CD8-positive, alpha-beta memory T cell (primary cell): ENCODE measurements around the gene LYG2. TPM values are rescaled to one million over a fixed set of nuclear protein-coding genes. Genes with fewer than 3 reads are reported as not detected.
"Not testable (repeated sequence)": the region's sequence is repeated elsewhere in the genome, so short reads cannot be mapped to it uniquely, and the experiment has no call there.

Experiments used
- CTCF ChIA-PET: fragments of 350-600 bp; sonication (Branson Sonifier 250); formaldehyde crosslinking; loops from one replicate; lab custom pipeline; 2021; ENCODE audit warnings: antibody characterized with exemption; lab: Charles Lee
- POLR2A ChIA-PET: fragments of 350-600 bp; sonication (Branson Sonifier 250); formaldehyde crosslinking; loops from one replicate; lab custom pipeline; 2021; ENCODE audit warnings: antibody characterized with exemption; lab: Charles Lee
- DNase-seq, 5 donors: peaks; one replicate each; pipeline versions ENCODE4 v3.0.0 to v3.0.0-alpha.2; 2020 to 2022; ENCODE audit warnings: mixed read lengths in 1 of 5
- H3K27ac ChIP-seq: one replicate; pipeline ENCODE4 v1.7.0; 2013; ENCODE audit warnings: low read depth, mild to moderate bottlenecking, low read length, moderate library complexity
- H3K27me3 ChIP-seq: 2 replicates; pipeline ENCODE4 v1.7.0; 2013; ENCODE audit warnings: low read length, mild to moderate bottlenecking; ENCODE audit not compliant: insufficient read depth, poor library complexity, severe bottlenecking
- H3K36me3 ChIP-seq: 2 replicates; pipeline ENCODE4 v1.7.0; 2013; ENCODE audit warnings: mild to moderate bottlenecking, low read length, moderate library complexity; ENCODE audit not compliant: insufficient read depth
- H3K4me1 ChIP-seq: 2 replicates; pipeline ENCODE4 v1.7.0; 2013; ENCODE audit warnings: mild to moderate bottlenecking, low read length, moderate library complexity; ENCODE audit not compliant: insufficient read depth
- H3K4me3 ChIP-seq: 2 replicates; pipeline ENCODE4 v1.7.0; 2013; ENCODE audit warnings: mild to moderate bottlenecking, low read length
- H3K9me3 ChIP-seq: 2 replicates; pipeline ENCODE4 v1.7.0; 2013; ENCODE audit warnings: mild to moderate bottlenecking, low read length
- H3K27ac Mint-ChIP-seq, 8 donors: one replicate each; pipeline ENCODE4 v1.8.0; 2020 to 2021; ENCODE audit warnings: mixed read lengths in 8 of 8, mild to moderate bottlenecking in 6 of 8, inconsistent platforms in 3 of 8, moderate library complexity in 3 of 8
- H3K27me3 Mint-ChIP-seq, 2 donors: one replicate each; pipeline ENCODE4 v1.8.0; 2020 to 2021; ENCODE audit warnings: mixed read lengths in 2 of 2, mild to moderate bottlenecking in 1 of 2, moderate library complexity in 1 of 2
- H3K36me3 Mint-ChIP-seq, 3 donors: one replicate each; pipeline ENCODE4 v1.8.0; 2020 to 2021; ENCODE audit warnings: mixed read lengths in 3 of 3, inconsistent platforms in 1 of 3, mild to moderate bottlenecking in 1 of 3
- H3K4me1 Mint-ChIP-seq, 3 donors: one replicate each; pipeline ENCODE4 v1.8.0; 2020 to 2021; ENCODE audit warnings: mixed read lengths in 3 of 3, inconsistent platforms in 1 of 3, mild to moderate bottlenecking in 1 of 3
- H3K4me3 Mint-ChIP-seq, 7 donors: one replicate each; pipeline ENCODE4 v1.8.0; 2020 to 2021; ENCODE audit warnings: mixed read lengths in 7 of 7, mild to moderate bottlenecking in 6 of 7, moderate library complexity in 4 of 7, inconsistent platforms in 2 of 7
- H3K9me3 Mint-ChIP-seq, 5 donors: one replicate each; pipeline ENCODE4 v1.8.0; 2020 to 2022; ENCODE audit warnings: mixed read lengths in 5 of 5, mild to moderate bottlenecking in 3 of 5, moderate library complexity in 2 of 5, inconsistent platforms in 1 of 5
- polyA plus RNA-seq: library from polyadenylated mRNA; unstranded; fragments of 300-500 nt; fragmentation: Illumina TruSeq; gene quantifications from one replicate; pipeline ENCODE4 v1.2.3, GENCODE V29; 2021
- total RNA-seq, 2 experiments: library from RNA; stranded (reverse); gene quantifications; one replicate each; pipeline ENCODE4 v1.2.3, GENCODE V29; 2021

Gene LYG2
- total RNA-seq (not detected), polyA plus RNA-seq (not detected)

- POLR2A ChIA-PET, result no interaction called here
Measured at GRCh38 chr2:99255491-99256318, at the start of gene LYG2. Gene LYG2 (minus strand): TSS chr2:99255666. CDS start chr2:99254260, 1,406 bp downstream.

GRCh38 chr2:99301097-99301496 lies 45.6 kb upstream of the LYG2 start, which contains the start of gene LYG1:
Gene LYG1 (minus strand): TSS chr2:99301197. CDS start chr2:99295670, 5,527 bp downstream.
- H3K9me3 ChIP-seq, H3K9me3 Mint-ChIP-seq, POLR2A ChIA-PET, H3K4me1 ChIP-seq, H3K4me3 Mint-ChIP-seq, H3K4me1 Mint-ChIP-seq, DNase-seq, H3K27ac ChIP-seq, H3K27me3 Mint-ChIP-seq, H3K4me3 ChIP-seq, CTCF ChIA-PET, H3K36me3 ChIP-seq, H3K27me3 ChIP-seq: not testable (repeated sequence)
- H3K27ac Mint-ChIP-seq, result peak within 1 kb of the TSS in 1 of 8 donors; percentile 9
- H3K36me3 Mint-ChIP-seq, result peaks cover 10 to 35% (median 22%) of the 10 kb centered on the region in 3 donors

More at GRCh38 chr2:99255491-99256318, at the start of gene LYG2:
- H3K27me3 Mint-ChIP-seq, result no peaks in the 10 kb centered on the region
- Histone ChIP-seq H3K4me3 (no peak within 1 kb of the TSS), H3K9me3 (no peaks in the 10 kb centered on the region), H3K27me3 (no peaks in the 10 kb centered on the region), H3K36me3 (no peaks in the 10 kb centered on the region), H3K4me1 (no peaks in the 10 kb centered on the region), H3K27ac (no peak within 1 kb of the TSS)
- H3K4me3 Mint-ChIP-seq, result no peak within 1 kb of the TSS
- H3K4me1 Mint-ChIP-seq, result no peaks in the 10 kb centered on the region
- DNase-seq, result no peak
- H3K27ac Mint-ChIP-seq, result no peak within 1 kb of the TSS
- no peaks in the 10 kb centered on the region for H3K9me3 Mint-ChIP-seq
- CTCF ChIA-PET, result no interaction called here
- H3K36me3 Mint-ChIP-seq, result peaks cover 0 to 2% (median 0%) of the 10 kb centered on the region in 3 donors

- CTCF ChIA-PET, result no interaction called here
- Histone ChIP-seq H3K27me3 (no peaks in the 10 kb centered on the region), H3K9me3 (no peaks in the 10 kb centered on the region), H3K4me3 (no peak overlapping the region), H3K36me3 (no peaks in the 10 kb centered on the region), H3K27ac (no peak overlapping the region), H3K4me1 (no peaks in the 10 kb centered on the region)
- no peak overlapping the region for H3K27ac Mint-ChIP-seq
- H3K27me3 Mint-ChIP-seq, result peaks cover 0 to 2% of the 10 kb centered on the region in 2 donors
- H3K36me3 Mint-ChIP-seq, result peaks cover 12 to 30% (median 29%) of the 10 kb centered on the region in 3 donors
- H3K4me3 Mint-ChIP-seq, result no peak overlapping the region
- no peaks in the 10 kb centered on the region for H3K9me3 Mint-ChIP-seq
- no peak for DNase-seq
- POLR2A ChIA-PET, result no interaction called here
- H3K4me1 Mint-ChIP-seq, result no peaks in the 10 kb centered on the region
Measured at GRCh38 chr2:99299580-99299979, 44.1 kb upstream of the LYG2 start.

- H3K27me3 ChIP-seq, result no peaks in the 10 kb centered on the region
- H3K36me3 Mint-ChIP-seq, result peaks cover 8 to 26% (median 17%) of the 10 kb centered on the region in 3 donors
- no peak for DNase-seq
- H3K4me1 Mint-ChIP-seq, result no peaks in the 10 kb centered on the region
- ChIA-PET CTCF (interaction anchor here (1.7 kb wide), 1 partner anchor 261 kb away, joined by 3 read pairs; no protein-coding TSS in a partner anchor), POLR2A (no interaction called here)
- no peaks in the 10 kb centered on the region for H3K4me1 ChIP-seq
- H3K9me3 Mint-ChIP-seq, result no peaks in the 10 kb centered on the region
- H3K4me3 Mint-ChIP-seq, result no peak overlapping the region
- no peak overlapping the region for H3K27ac ChIP-seq
- no peak overlapping the region for H3K4me3 ChIP-seq
- H3K27ac Mint-ChIP-seq, result no peak overlapping the region
- no peaks in the 10 kb centered on the region for H3K36me3 ChIP-seq
- no peaks in the 10 kb centered on the region for H3K27me3 Mint-ChIP-seq
- H3K9me3 ChIP-seq, result no peaks in the 10 kb centered on the region
Measured at GRCh38 chr2:99297994-99298393, 42.5 kb upstream of the LYG2 start.

DNA sequence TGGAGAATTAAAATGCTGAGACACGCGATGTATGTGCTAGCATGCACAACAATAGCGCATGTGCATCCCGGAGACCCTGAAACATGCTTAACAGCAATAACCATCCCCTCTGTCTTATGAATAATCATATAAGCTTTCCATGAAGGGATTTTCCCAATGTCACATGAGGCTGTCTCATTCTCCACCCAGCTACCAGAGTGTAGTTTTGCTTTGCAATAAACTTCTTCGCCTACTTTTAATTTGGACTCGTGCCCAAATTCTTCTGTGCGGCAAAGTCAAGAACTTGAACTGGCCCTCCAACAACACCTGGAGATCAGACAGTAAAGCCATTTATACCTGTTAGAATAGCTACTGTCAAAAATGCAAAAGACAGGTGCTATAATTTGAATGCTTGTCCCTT lies 30.1 kb upstream of the LYG2 start:
- Histone ChIP-seq H3K4me3 (no peak overlapping the region), H3K27ac (no peak overlapping the region), H3K27me3 (no peaks in the 10 kb centered on the region), H3K36me3 (no peaks in the 10 kb centered on the region), H3K4me1 (no peaks in the 10 kb centered on the region), H3K9me3 (no peaks in the 10 kb centered on the region)
- CTCF ChIA-PET, result no interaction called here
- H3K27ac Mint-ChIP-seq, result no peak overlapping the region
- H3K36me3 Mint-ChIP-seq, result peaks cover 9 to 29% (median 12%) of the 10 kb centered on the region in 3 donors
- no peaks in the 10 kb centered on the region for H3K27me3 Mint-ChIP-seq
- H3K4me1 Mint-ChIP-seq, result no peaks in the 10 kb centered on the region
- POLR2A ChIA-PET, result no interaction called here
- no peak overlapping the region for H3K4me3 Mint-ChIP-seq
- peaks cover 0 to 1% (median under 1%) of the 10 kb centered on the region in 5 donors for H3K9me3 Mint-ChIP-seq
- no peak for DNase-seq

DNA sequence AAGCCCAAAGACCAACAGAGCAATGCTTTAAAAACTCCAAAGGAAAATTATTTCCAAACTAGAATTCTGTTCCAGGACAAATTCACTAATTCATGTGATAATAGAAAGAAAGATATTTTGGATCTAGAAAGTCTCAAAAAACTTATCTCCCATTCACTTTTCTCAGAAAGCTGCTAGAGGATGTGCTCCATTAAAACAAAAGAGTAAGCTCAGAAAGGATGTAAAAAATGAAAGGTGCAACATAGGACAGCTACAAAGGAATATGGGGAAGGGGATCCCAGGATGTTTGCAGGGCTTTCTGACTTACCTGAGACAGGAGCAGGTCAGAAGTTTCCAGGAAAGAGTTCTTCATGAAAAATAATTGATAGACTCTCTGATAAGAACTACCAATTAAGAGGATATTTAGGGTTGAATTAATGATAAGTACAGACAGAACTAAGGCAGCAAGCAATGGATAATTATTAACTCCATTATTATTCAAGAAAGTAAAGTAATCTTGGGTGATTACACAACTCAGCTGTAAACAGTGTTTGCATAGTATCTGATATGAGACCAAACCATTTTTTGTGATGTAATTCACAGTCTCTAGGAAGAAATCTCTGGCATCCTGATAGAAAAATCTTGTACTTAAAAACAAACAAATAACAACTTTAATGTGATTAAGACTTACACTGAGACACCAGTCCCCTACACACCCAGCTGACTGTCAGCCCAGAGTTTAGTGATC lies 24.7 kb upstream of the LYG2 start:
- Mint-ChIP-seq H3K27me3 (no peaks in the 10 kb centered on the region), H3K9me3 (peaks cover 0 to 11% (median 8%) of the 10 kb centered on the region in 5 donors), H3K36me3 (peaks cover 5 to 33% (median 30%) of the 10 kb centered on the region in 3 donors), H3K4me1 (no peaks in the 10 kb centered on the region), H3K4me3 (no peak overlapping the region), H3K27ac (no peak overlapping the region)
- no peak overlapping the region for H3K27ac ChIP-seq
- no peaks in the 10 kb centered on the region for H3K4me1 ChIP-seq
- H3K9me3 ChIP-seq, result no peaks in the 10 kb centered on the region
- no peak for DNase-seq
- H3K4me3 ChIP-seq, result no peak overlapping the region
- POLR2A ChIA-PET, result no interaction called here
- H3K36me3 ChIP-seq, result no peaks in the 10 kb centered on the region
- CTCF ChIA-PET, result no interaction called here
- H3K27me3 ChIP-seq, result no peaks in the 10 kb centered on the region

DNA sequence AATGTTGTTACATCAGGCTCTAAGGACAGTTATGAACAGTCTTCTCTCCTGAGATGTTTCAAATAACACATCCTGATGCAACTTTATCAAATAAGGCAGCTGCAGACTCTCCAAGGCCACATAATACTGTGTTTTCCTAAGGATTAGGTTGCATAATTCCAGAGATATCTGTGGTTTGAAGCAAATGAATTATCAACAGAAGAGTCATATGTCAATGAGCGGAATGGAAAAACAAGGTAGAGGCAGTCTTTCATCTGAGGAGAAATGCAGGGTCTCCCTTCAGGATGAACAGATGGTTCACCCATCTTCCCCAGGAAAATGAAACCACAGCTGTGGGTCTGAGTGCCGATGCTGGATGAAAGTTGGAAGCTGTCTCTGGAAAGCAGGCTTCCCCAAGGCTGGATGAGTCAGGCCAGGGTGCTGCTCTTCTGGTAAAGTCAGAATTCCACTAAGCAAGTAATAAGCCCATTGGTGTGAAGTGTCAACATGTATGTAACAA lies 23.4 kb upstream of the LYG2 start:
- POLR2A ChIA-PET, result no interaction called here
- H3K4me3 Mint-ChIP-seq, result no peak overlapping the region

More for the DNA sequence above, 23.4 kb upstream of the LYG2 start:
- H3K27ac ChIP-seq, result no peak overlapping the region
- H3K36me3 ChIP-seq, result no peaks in the 10 kb centered on the region
- no peak for DNase-seq
- Mint-ChIP-seq H3K36me3 (peaks cover 5 to 30% (median 26%) of the 10 kb centered on the region in 3 donors), H3K27me3 (no peaks in the 10 kb centered on the region), H3K27ac (no peak overlapping the region), H3K9me3 (peaks cover 0 to 11% (median 8%) of the 10 kb centered on the region in 5 donors), H3K4me1 (no peaks in the 10 kb centered on the region)
- H3K9me3 ChIP-seq, result no peaks in the 10 kb centered on the region
- H3K4me3 ChIP-seq, result no peak overlapping the region
- CTCF ChIA-PET, result no interaction called here
- no peaks in the 10 kb centered on the region for H3K4me1 ChIP-seq
- no peaks in the 10 kb centered on the region for H3K27me3 ChIP-seq
